Cardiac fibroblast (primary cell): Measurements from ENCODE around the gene UBE2Q1.

Source experiments
- DNase-seq, 2 donors: peaks; one replicate each; pipeline versions ENCODE4 v3.0.0 to v3.0.0-alpha.2; 2010; ENCODE audit warnings: low read depth in 2 of 2
- H3K4me3 ChIP-seq, 2 donors: replicated peaks in 1 of 2; 1 replicate in 1 of 2; 2 replicates in 1 of 2; pipeline ENCODE4 v1.5.1; 2011; ENCODE audit warnings: low read depth in 2 of 2, low read length in 2 of 2, mild to moderate bottlenecking in 2 of 2, moderate library complexity in 1 of 2
- TF ChIP-seq, protein P1 (sequence below): IDR thresholded peaks from one replicate; pipeline ENCODE4 v1.5.1; 2011; ENCODE audit warnings: low read depth, mild to moderate bottlenecking, low read length, inconsistent platforms

Gene UBE2Q1

GRCh38 chr1:154514066-154514553, 44.4 kb downstream of the UBE2Q1 start:
- TF ChIP-seq, protein P1, sequence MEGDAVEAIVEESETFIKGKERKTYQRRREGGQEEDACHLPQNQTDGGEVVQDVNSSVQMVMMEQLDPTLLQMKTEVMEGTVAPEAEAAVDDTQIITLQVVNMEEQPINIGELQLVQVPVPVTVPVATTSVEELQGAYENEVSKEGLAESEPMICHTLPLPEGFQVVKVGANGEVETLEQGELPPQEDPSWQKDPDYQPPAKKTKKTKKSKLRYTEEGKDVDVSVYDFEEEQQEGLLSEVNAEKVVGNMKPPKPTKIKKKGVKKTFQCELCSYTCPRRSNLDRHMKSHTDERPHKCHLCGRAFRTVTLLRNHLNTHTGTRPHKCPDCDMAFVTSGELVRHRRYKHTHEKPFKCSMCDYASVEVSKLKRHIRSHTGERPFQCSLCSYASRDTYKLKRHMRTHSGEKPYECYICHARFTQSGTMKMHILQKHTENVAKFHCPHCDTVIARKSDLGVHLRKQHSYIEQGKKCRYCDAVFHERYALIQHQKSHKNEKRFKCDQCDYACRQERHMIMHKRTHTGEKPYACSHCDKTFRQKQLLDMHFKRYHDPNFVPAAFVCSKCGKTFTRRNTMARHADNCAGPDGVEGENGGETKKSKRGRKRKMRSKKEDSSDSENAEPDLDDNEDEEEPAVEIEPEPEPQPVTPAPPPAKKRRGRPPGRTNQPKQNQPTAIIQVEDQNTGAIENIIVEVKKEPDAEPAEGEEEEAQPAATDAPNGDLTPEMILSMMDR = no peak
- no peak for DNase-seq

DNA sequence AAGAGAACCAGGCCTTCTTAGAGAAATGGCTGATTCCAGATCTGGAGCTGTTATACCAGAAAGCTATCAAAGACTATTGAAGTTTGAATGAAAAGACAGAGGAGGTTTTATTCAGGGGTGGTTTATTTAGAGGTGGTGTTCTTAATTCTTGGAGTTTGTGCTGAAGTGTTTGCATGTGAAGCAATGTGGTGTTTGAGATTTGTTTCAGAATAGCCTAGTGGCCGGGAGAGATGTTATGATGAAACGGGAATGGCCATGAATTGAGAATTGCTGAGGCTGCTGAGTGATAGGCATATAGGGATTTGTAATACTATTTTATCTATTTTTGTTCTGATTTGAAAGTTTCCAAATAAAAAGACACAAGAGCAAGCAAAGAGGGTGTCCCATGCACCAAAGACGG, 45.7 kb downstream of the UBE2Q1 start:
- DNase-seq = no peak
- no peak overlapping the region for H3K4me3 ChIP-seq
- TF ChIP-seq, protein P1 = no peak

More at GRCh38 chr1:154514066-154514553, 44.4 kb downstream of the UBE2Q1 start:
- H3K4me3 ChIP-seq = no peak overlapping the region

DNA sequence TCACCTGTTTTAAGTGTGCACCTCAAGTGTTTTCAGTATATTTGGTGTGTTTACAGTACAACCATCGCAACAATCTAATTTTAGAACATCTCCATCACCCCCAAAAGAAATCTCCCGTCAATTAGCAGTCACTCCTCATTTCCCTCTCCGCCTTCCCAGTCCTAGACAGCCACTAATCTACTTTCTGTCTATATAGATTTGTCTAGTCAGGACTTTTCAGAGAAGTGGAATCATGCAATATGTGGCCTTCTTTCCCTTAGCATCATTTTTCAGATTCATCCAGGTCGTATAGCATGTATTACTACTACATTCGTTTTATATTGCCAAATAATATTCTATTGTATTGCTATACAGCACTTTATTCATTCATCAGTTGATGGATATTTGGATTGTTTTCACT, 54.6 kb downstream of the UBE2Q1 start:
- DNase-seq = no peak
- TF ChIP-seq, protein P1 = no peak

GRCh38 chr1:154502744-154503115, 55.7 kb downstream of the UBE2Q1 start:
- no peak for DNase-seq
- TF ChIP-seq, protein P1 = no peak
- H3K4me3 ChIP-seq = no peak overlapping the region

More for the DNA sequence above, 54.6 kb downstream of the UBE2Q1 start:
- H3K4me3 ChIP-seq = no peak overlapping the region

GRCh38 chr1:154502066-154502743, 56.3 kb downstream of the UBE2Q1 start, which contains the start of the genes SHE and TDRD10:
Gene SHE (minus strand): TSS chr1:154502412. CDS start chr1:154502026, 386 bp downstream.
Gene TDRD10 (plus strand): TSS chr1:154502219. CDS start chr1:154506904, 4,685 bp downstream.
- DNase-seq = no peak
- H3K4me3 ChIP-seq = peak within 1 kb of the TSS; percentile 1 to 25
- TF ChIP-seq, protein P1 = no peak

GRCh38 chr1:154501423-154502065, 56.9 kb downstream of the UBE2Q1 start:
- DNase-seq = peak in 1 of 2 donors; percentile 43
- TF ChIP-seq, protein P1 = no peak
- H3K4me3 ChIP-seq = peak overlapping the region; percentile 1 to 25
